Measurements from ENCODE around the gene BLOC1S4. TPM values are rescaled to one million over a fixed set of nuclear protein-coding genes. Genes with fewer than 3 reads are reported as not detected.

BLOC1S4 gene
- polyA plus RNA-seq, 6 donors from 2014 or later = 70.2 to 93.2 (median 79.6) TPM

GRCh38 chr4:6727081-6727942 lies 11.3 kb downstream of the BLOC1S4 start:
- no peak overlapping the region for H3K27ac Mint-ChIP-seq
- ATAC-seq (ENCODE audit: low read depth in 2 of 2) (no peak), DNase-seq (no peak)
- H3K36me3 Mint-ChIP-seq = no peaks in the 10 kb centered on the region
- peaks cover 0 to 18% (median 4%) of the 10 kb centered on the region in 3 donors for H3K27me3 Mint-ChIP-seq
- no peaks in the 10 kb centered on the region for H3K9me3 Mint-ChIP-seq
- H3K4me1 Mint-ChIP-seq = no peaks in the 10 kb centered on the region
- H3K4me3 Mint-ChIP-seq = no peak overlapping the region

- no peaks in the 10 kb centered on the region for H3K9me3 Mint-ChIP-seq
- DNase-seq (no peak), ATAC-seq (ENCODE audit: low read depth in 2 of 2) (no peak)
- H3K4me1 Mint-ChIP-seq = no peaks in the 10 kb centered on the region
- peaks cover 0 to 22% (median 4%) of the 10 kb centered on the region in 3 donors for H3K27me3 Mint-ChIP-seq
- no peaks in the 10 kb centered on the region for H3K36me3 Mint-ChIP-seq
- no peak overlapping the region for H3K4me3 Mint-ChIP-seq
- peak overlapping the region in 1 of 6 donors; percentile 49 for H3K27ac Mint-ChIP-seq
Measured at GRCh38 chr4:6727943-6728250, 11.9 kb downstream of the BLOC1S4 start.

GRCh38 chr4:6728320-6729029 lies 12.5 kb downstream of the BLOC1S4 start:
- H3K27me3 Mint-ChIP-seq = peaks cover 3 to 23% (median 4%) of the 10 kb centered on the region in 3 donors
- H3K4me3 Mint-ChIP-seq = no peak overlapping the region
- no peaks in the 10 kb centered on the region for H3K4me1 Mint-ChIP-seq
- H3K36me3 Mint-ChIP-seq = no peaks in the 10 kb centered on the region
- no peak for ATAC-seq (ENCODE audit: low read depth in 2 of 2)
- H3K27ac Mint-ChIP-seq = peak overlapping the region in 1 of 6 donors; percentile 49
- DNase-seq = no peak
- H3K9me3 Mint-ChIP-seq = no peaks in the 10 kb centered on the region

GRCh38 chr4:6730603-6731317 lies 14.8 kb downstream of the BLOC1S4 start:
- no peak for DNase-seq
- no peak for ATAC-seq (ENCODE audit: low read depth in 2 of 2)
- Mint-ChIP-seq H3K9me3 (no peaks in the 10 kb centered on the region), H3K27ac (no peak overlapping the region), H3K4me3 (no peak overlapping the region), H3K36me3 (no peaks in the 10 kb centered on the region), H3K4me1 (no peaks in the 10 kb centered on the region), H3K27me3 (peaks cover 8 to 36% (median 17%) of the 10 kb centered on the region in 3 donors)

GRCh38 chr4:6731318-6731675 lies 15.3 kb downstream of the BLOC1S4 start:
- no peak for ATAC-seq (ENCODE audit: low read depth in 2 of 2)
- no peak overlapping the region for H3K4me3 Mint-ChIP-seq

GRCh38 chr4:6731780-6732179 lies 15.8 kb downstream of the BLOC1S4 start:
- H3K4me3 Mint-ChIP-seq = no peak overlapping the region
- peak overlapping the region in 1 of 6 donors; percentile 88 for H3K27ac Mint-ChIP-seq
- DNase-seq (no peak), ATAC-seq (ENCODE audit: low read depth in 2 of 2) (no peak)
- H3K9me3 Mint-ChIP-seq = no peaks in the 10 kb centered on the region
- no peaks in the 10 kb centered on the region for H3K36me3 Mint-ChIP-seq
- no peaks in the 10 kb centered on the region for H3K4me1 Mint-ChIP-seq
- peaks cover 12 to 36% (median 24%) of the 10 kb centered on the region in 3 donors for H3K27me3 Mint-ChIP-seq

More at GRCh38 chr4:6731318-6731675, 15.3 kb downstream of the BLOC1S4 start:
- no peak for DNase-seq
- no peaks in the 10 kb centered on the region for H3K36me3 Mint-ChIP-seq
- no peak overlapping the region for H3K27ac Mint-ChIP-seq
- H3K27me3 Mint-ChIP-seq = peaks cover 9 to 36% (median 20%) of the 10 kb centered on the region in 3 donors
- H3K4me1 Mint-ChIP-seq = no peaks in the 10 kb centered on the region
- no peaks in the 10 kb centered on the region for H3K9me3 Mint-ChIP-seq

GRCh38 chr4:6732441-6733357 lies 16.7 kb downstream of the BLOC1S4 start:
- H3K9me3 Mint-ChIP-seq = no peaks in the 10 kb centered on the region
- no peak overlapping the region for H3K27ac Mint-ChIP-seq
- ATAC-seq (ENCODE audit: low read depth in 2 of 2) = no peak
- H3K4me1 Mint-ChIP-seq = no peaks in the 10 kb centered on the region
- no peak for DNase-seq
- H3K36me3 Mint-ChIP-seq = no peaks in the 10 kb centered on the region
- peaks cover 16 to 36% (median 25%) of the 10 kb centered on the region in 3 donors for H3K27me3 Mint-ChIP-seq
- no peak overlapping the region for H3K4me3 Mint-ChIP-seq

- Mint-ChIP-seq H3K36me3 (no peaks in the 10 kb centered on the region), H3K4me1 (no peaks in the 10 kb centered on the region), H3K9me3 (no peaks in the 10 kb centered on the region), H3K27me3 (peaks cover 13 to 32% (median 25%) of the 10 kb centered on the region in 3 donors), H3K4me3 (no peak overlapping the region), H3K27ac (peak overlapping the region in 1 of 6 donors; percentile 18)
- DNase-seq (no peak), ATAC-seq (ENCODE audit: low read depth in 2 of 2) (no peak)
Measured at GRCh38 chr4:6733358-6734164, 17.6 kb downstream of the BLOC1S4 start.

GRCh38 chr4:6734165-6734786 lies 18.3 kb downstream of the BLOC1S4 start:
- ATAC-seq (ENCODE audit: low read depth in 2 of 2) (no peak), DNase-seq (no peak)
- Mint-ChIP-seq H3K27me3 (peaks cover 13 to 32% (median 25%) of the 10 kb centered on the region in 3 donors), H3K9me3 (peaks cover 0 to under 1% (median 0%) of the 10 kb centered on the region in 7 donors), H3K36me3 (no peaks in the 10 kb centered on the region), H3K4me1 (no peaks in the 10 kb centered on the region), H3K27ac (no peak overlapping the region), H3K4me3 (no peak overlapping the region)

GRCh38 chr4:6739920-6740319 lies 23.9 kb downstream of the BLOC1S4 start:
- Mint-ChIP-seq H3K27ac (no peak overlapping the region), H3K9me3 (peaks cover 0 to 10% (median 5%) of the 10 kb centered on the region in 7 donors), H3K4me3 (no peak overlapping the region), H3K4me1 (no peaks in the 10 kb centered on the region), H3K27me3 (peaks cover 16 to 38% (median 27%) of the 10 kb centered on the region in 3 donors), H3K36me3 (no peaks in the 10 kb centered on the region)
- no peak for ATAC-seq (ENCODE audit: low read depth in 2 of 2)
- DNase-seq = no peak

- DNase-seq (no peak), ATAC-seq (ENCODE audit: low read depth in 2 of 2) (no peak)
- Mint-ChIP-seq H3K4me3 (no peak overlapping the region), H3K36me3 (no peaks in the 10 kb centered on the region), H3K9me3 (peaks cover 0 to 10% (median 6%) of the 10 kb centered on the region in 7 donors), H3K27ac (no peak overlapping the region), H3K27me3 (peaks cover 15 to 40% (median 31%) of the 10 kb centered on the region in 3 donors), H3K4me1 (no peaks in the 10 kb centered on the region)
Measured at GRCh38 chr4:6740347-6740746, 24.4 kb downstream of the BLOC1S4 start.

GRCh38 chr4:6742507-6742906 lies 26.5 kb downstream of the BLOC1S4 start:
- Mint-ChIP-seq H3K4me1 (no peaks in the 10 kb centered on the region), H3K27me3 (peaks cover 8 to 52% (median 23%) of the 10 kb centered on the region in 3 donors), H3K36me3 (no peaks in the 10 kb centered on the region), H3K27ac (no peak overlapping the region), H3K4me3 (no peak overlapping the region), H3K9me3 (peaks cover 0 to 10% (median 6%) of the 10 kb centered on the region in 7 donors)
- DNase-seq (no peak), ATAC-seq (ENCODE audit: low read depth in 2 of 2) (no peak)
